Breast epithelium (tissue), 3 donors: Measurements from ENCODE around the gene RAC3.

ENCODE experiments used
- CTCF ChIP-seq, 3 donors: fragments of 450-650 bp; IDR thresholded peaks; one replicate each; pipeline ENCODE4 v1.5.1; 2016 to 2017; ENCODE audit warnings: antibody characterized with exemption in 3 of 3, mild to moderate bottlenecking in 3 of 3, moderate library complexity in 3 of 3
- POLR2A ChIP-seq: fragments of 450-650 bp; IDR thresholded peaks from one replicate; pipeline ENCODE4 v1.6.1; 2016; ENCODE audit warnings: antibody characterized with exemption, mild to moderate bottlenecking, moderate library complexity

GRCh38 chr17:82072827-82073226 is 41.3 kb downstream of the RAC3 start:
- no peak for TF ChIP-seq CTCF (IDR thresholded peaks at IDR 0.05)
- no peak for TF ChIP-seq POLR2A
